ENCODE measurements around the gene SEPTIN11.
A peak's percentile ranks its signal among the peaks of the same experiment; 100 is the strongest.

SEPTIN11 gene

DNA sequence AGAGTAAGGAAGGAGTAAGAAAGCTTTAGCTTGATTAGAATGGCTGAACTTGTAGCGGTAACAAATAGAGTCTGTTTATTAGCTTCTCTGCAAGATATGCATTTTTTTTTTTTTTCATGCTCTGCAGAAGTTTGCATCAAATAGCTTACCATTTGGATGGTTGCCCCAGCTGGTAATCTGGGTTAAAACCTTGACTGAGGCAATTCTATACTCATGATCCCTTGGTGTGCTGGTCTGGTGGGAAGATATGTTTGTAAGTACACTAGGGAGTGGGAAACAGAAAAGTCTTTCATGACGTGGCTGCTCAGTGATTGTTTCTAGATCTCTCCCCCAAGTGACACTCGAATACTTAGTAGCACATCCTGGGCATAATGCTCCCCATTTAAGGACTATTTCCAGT is 32.1 kb downstream of the SEPTIN11 start:
- DNase-seq, result no peak

- no peak for DNase-seq
These were observed 33.4 kb downstream of the SEPTIN11 start for GRCh38 chr4:76982638-76983584.

DNA sequence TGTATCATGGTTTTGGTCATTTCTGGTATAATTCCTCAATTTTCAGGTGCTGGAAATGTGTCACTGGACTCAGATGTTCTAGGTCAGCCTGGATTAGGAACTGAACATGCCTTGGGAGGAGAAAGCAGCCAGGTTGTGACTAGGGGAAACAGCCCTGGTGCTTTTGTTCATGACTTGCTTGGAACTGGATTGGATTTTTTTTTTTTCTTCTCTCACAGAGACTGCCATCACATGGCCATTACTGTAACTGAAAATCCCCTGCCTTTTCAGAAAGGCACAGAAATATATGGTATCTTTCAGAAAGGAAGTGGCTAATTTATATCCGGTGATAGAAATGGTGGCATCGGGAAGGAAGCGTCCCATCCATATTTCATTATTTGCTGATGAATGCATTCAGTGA is 34.6 kb downstream of the SEPTIN11 start:
- DNase-seq, result no peak

- DNase-seq, result no peak
These were observed 35.2 kb downstream of the SEPTIN11 start for GRCh38 chr4:76984788-76985211.

DNA sequence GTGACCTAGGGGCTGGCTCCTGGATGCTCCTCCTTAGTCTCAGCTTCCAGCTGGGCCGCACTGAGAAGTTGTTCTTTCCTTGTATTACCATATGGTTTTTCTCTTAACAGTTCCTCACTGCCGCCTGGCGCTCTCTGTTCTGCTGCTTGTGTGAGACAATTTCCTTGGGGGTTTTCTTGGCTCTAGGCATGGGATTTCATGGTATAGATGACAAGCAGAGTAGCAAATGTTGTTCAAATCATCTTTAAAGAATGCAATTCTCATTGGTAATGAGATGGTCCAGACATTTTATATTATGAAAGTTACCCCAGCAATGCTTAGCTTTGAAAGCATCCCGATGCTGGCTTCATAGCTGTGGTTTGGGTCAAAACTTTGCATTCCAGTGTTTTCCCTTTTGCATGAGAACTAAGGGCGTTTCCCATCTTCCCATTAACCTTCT is 37.6 kb downstream of the SEPTIN11 start:
- DNase-seq, result no peak

DNA sequence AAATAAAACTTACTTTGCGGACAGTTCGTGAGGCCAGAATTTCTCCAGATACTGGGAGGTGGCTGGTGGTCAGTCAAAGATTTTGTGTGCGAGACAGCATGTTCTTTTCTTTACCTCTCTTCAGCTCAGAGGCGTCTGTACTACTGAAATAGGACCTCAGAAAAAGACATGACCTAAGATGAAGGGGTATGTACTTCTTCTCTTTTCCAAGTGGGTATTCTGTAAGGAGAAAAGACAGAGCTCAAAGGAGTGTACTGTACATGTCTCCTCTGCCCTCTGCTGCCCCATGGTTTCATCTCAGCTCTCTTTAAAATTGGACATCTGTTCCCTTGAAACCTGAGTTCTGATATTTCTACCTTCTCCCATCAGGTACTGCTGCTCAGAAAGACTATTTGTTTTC is 38.1 kb downstream of the SEPTIN11 start:
- no peak for DNase-seq

- DNase-seq, result peak; percentile 72
These were observed 40.0 kb downstream of the SEPTIN11 start for GRCh38 chr4:76989391-76990061.

- DNase-seq, result no peak
These were observed 40.9 kb downstream of the SEPTIN11 start for GRCh38 chr4:76990288-76991080.

DNA sequence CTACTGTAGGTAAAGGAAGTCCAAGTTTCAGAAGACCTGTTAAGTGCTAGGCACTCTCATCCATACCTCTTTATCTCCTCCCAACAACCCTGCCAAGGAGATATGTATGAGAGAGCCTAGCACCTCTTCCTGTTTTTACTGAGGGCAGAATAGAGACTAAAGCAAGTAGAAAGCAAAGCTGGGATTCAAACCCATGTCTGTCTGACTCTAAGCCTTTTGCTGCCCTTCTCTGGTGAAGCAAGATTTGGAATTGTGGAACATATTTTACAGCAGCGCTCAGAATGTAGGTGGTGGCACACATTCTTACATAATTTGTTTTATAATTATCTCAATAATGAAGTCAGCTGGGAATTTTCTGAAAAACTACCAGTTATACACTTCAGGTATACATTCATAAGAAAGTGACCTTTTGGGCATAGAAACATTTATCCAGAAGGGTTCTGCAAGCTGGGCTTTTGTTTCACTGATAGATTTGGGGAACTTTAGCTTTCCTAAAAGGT is 41.7 kb downstream of the SEPTIN11 start:
- DNase-seq, result no peak

DNA sequence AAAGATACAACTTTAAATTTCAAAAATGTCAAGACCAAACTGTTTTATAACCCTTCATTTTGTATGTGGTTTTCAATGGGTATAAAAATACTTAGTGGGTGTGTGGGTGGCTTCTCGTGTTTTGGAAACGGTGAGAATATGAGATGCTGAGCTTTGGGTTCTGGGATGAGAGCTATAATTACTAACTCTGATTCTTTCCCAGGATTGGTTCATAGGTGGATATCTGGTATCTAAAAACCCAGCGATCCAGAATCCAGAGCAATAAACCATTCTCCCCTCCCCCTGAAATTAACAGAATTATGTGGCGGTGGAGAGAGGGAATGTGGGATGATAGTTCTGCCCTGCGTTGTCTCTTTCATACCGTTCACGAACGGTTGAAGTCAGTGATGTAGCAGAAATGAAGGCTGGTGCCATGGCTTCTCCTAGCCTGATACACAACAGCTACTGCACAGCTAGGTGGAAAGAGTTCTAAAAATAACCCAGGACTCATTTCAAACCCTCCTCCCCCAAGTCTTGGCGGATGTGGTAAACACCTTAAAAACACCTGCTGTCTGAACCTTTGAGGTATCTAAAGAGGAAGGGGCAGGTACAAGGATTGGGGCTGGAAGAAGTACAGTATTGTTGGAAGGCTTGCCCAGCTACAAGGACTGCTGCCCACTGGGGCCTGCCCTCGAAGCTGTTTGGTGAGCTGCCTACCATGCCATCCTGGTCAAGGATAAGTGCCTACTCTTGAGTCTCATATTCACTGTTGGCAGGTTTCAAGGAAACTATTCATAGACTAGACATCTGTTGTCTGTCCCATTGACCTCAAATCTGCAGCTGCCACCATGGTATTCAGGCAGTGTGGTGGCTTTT is 44.5 kb downstream of the SEPTIN11 start:
- peak; percentile 51 for DNase-seq

- DNase-seq, result no peak
These were observed 46.2 kb downstream of the SEPTIN11 start for GRCh38 chr4:76995776-76996175.

GRCh38 chr4:76996445-76996844 is 46.9 kb downstream of the SEPTIN11 start:
- no peak for DNase-seq

DNA sequence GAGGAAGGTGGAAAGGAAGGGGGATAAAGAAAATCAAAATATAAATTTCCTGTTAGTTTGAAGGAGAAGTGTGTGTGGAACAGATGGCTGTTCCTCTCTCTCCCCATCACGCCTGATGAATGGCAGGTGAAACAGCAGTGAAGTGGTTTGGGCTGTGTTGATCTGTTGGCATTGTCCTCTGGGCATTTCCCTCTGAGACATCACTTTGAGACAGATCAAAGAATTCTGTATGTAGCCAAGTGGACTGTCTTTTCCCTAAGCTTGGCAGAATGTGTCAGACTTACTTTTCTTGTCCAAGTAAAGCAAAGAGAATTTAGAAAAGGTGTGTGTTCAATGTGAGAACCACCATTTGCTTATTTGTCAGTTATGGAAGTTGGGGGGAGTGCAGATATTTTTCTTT is 47.5 kb downstream of the SEPTIN11 start:
- no peak for DNase-seq

- no peak for DNase-seq
These were observed 48.0 kb downstream of the SEPTIN11 start for GRCh38 chr4:76997532-76997931.

- no peak for DNase-seq
These were observed 48.8 kb downstream of the SEPTIN11 start for GRCh38 chr4:76998251-76998901.
